GM19328 (cell line): ENCODE results near the gene MIDN.

Source experiments
- ATAC-seq: cut with Tn5 transposase; IDR thresholded peaks from one replicate; pipeline ENCODE4 v1.9.1; 2021; ENCODE audit warnings: mild to moderate bottlenecking, moderate library complexity; ENCODE audit not compliant: unreplicated experiment

Gene MIDN

DNA sequence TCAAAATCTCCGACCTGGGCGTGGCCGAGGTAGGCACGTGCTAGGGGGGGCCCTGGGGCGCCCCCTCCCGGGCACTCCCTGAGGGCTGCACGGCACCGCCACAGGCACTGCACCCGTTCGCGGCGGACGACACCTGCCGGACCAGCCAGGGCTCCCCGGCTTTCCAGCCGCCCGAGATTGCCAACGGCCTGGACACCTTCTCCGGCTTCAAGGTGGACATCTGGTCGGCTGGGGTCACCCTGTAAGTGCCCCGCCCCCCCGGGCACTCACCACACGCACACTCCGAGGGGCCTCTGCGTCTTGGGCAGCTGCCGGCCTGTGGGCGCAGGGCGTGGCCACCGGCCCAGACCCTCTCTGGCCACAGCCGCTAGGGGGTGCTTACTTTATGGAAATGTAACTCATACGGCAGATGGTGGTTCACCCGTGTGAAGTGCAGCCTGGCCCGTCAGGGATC, 27.9 kb upstream of the MIDN start:
- no peak for ATAC-seq

GRCh38 chr19:1220976-1221903, 27.1 kb upstream of the MIDN start:
- ATAC-seq, result no peak

GRCh38 chr19:1221904-1222255, 26.5 kb upstream of the MIDN start:
- no peak for ATAC-seq

- ATAC-seq, result no peak
Observed at GRCh38 chr19:1222394-1222793, 26.0 kb upstream of the MIDN start.

- no peak for ATAC-seq
Observed at GRCh38 chr19:1223018-1223855, 25.1 kb upstream of the MIDN start.

- no peak for ATAC-seq
Observed at GRCh38 chr19:1224047-1224825, 24.1 kb upstream of the MIDN start.

GRCh38 chr19:1224847-1225246, 23.5 kb upstream of the MIDN start:
- ATAC-seq, result no peak

GRCh38 chr19:1225440-1226226, 22.8 kb upstream of the MIDN start:
- ATAC-seq, result no peak

DNA sequence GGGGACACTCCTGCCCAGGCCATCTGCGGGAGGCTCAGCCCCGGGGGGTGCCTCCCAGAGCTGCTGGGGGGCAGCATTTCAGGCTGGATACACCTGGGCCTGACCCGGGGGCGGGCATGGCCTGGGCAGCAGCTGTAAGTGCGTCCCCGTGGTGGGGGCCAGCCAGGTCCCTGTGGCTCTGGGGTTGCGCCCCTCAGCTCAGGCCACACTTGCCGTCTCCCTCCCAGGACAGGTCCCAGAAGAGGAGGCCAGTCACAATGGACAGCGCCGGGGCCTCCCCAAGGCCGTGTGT, 22.2 kb upstream of the MIDN start:
- no peak for ATAC-seq

DNA sequence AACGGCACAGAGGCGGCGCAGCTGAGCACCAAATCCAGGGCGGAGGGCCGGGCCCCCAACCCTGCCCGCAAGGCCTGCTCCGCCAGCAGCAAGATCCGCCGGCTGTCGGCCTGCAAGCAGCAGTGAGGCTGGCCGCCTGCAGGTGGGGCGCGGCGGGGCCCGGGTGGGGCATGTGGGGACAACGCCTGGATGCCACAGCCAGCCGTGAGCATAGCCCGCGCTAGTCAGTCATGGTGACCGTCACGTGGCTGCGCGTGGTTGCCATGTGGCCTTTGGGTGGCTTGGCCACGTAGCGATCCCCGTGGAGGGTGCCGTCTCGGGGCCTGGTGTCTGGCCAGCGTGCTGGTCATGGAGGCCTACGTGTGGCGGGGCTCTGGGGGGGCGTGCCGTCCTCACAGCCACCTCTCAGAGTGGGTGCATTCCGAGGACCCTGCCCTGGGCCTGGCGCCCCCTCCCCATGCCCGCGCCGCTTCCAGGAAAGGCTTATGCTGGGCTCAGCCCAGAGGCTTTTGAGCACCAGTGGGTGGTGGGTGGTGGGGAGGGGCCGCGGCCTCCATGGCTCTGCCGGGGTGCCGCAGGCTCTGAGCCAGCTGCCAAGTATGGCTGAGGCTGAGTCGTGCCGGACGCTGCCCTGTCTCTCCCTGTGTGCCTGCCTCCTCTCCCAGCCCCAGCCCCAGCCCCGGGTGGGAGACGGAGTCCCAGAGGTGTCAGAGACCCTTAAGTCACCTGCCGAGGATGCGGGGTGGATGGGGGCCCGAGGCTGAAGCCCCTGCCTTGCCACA, 21.7 kb upstream of the MIDN start:
- ATAC-seq, result no peak

DNA sequence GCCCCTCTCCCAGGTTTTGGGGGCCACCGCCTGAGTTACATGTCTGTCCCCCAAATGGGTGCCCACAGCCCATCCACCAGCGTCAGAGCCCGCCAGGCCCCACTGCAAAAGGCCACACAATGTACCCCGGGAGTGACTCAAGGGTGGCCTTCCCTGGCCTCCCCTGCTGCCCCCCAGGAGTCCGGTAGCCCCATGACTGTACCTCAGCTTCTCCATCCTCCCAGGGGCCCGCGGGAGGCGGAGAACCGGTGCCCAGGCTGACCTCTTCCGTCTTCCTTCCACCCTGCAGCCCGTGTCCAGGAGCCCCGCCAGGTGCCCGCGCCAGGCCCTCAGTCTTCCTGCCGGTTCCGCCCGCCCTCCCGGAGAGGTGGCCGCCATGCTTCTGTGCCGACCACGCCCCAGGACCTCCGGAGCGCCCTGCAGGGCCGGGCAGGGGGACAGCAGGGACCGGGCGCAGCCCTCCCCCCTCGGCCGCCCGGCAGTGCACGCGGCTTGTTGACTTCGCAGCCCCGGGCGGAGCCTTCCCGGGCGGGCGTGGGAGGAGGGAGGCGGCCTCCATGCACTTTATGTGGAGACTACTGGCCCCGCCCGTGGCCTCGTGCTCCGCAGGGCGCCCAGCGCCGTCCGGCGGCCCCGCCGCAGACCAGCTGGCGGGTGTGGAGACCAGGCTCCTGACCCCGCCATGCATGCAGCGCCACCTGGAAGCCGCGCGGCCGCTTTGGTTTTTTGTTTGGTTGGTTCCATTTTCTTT, 20.9 kb upstream of the MIDN start:
- ATAC-seq, result no peak

- no peak for ATAC-seq
Observed at GRCh38 chr19:1228161-1228957, 20.0 kb upstream of the MIDN start.

GRCh38 chr19:1229056-1229923, 19.1 kb upstream of the MIDN start:
- no peak for ATAC-seq

- ATAC-seq, result no peak
Observed at GRCh38 chr19:1229924-1230782, 18.2 kb upstream of the MIDN start.

DNA sequence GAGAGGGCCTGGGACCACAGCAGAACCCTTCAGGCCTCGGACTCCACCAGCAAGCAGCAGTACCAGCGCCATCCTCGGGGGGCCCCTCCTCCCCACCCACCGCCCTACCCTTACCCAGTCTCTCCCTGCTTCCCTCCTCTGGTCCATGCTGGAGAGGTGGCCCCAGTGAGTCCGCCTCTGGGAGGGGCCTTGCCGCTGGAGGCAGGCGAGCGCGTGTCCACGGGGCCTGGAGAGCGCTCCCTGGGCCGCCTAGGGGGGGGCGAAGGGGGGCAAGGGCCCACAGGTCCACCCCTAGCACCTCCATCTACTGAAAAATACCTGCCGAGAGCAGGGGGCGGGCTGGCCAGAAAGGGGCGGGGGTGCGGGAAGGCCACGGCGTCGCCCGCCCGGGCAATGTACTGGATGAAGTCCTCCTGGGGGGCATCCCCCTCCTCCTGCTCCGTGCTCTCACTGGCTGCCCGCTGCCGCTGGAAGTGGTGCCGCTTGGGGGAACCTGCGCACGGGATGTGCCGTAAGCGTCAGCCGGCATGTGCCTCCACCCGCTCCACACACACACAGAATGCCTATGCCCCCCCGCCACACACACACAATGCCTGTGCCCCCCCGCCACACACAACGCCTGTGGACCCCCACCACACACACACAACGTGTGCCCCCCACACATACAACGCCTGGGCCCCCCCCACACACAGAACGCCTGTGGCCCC, 17.4 kb upstream of the MIDN start:
- no peak for ATAC-seq
